GM23248 (cell line): ENCODE measurements around the gene FNDC7. TPM values are rescaled to one million over a fixed set of nuclear protein-coding genes. Genes with fewer than 3 reads are reported as not detected.

ENCODE experiments used
- DNase-seq: peaks from one replicate; pipeline ENCODE4 v3.0.0-alpha.2; 2015
- H2AFZ ChIP-seq: fragments of 200-600 bp; sonication (generic); 2 replicates; pipeline ENCODE4 v1.6.1; 2016; ENCODE audit warnings: antibody characterized with exemption
- H3F3A ChIP-seq: fragments of 200-600 bp; sonication (generic); 2 replicates; pipeline ENCODE4 v1.6.1; 2016; ENCODE audit warnings: mild to moderate bottlenecking, antibody characterized with exemption, mixed run types; ENCODE audit not compliant: insufficient read depth
- H3K27ac ChIP-seq: fragments of 200-600 bp; sonication (generic); 2 replicates; pipeline ENCODE4 v1.5.1; 2016; ENCODE audit warnings: mild to moderate bottlenecking
- H3K27me3 ChIP-seq: fragments of 200-600 bp; sonication (generic); replicated peaks from 2 replicates; pipeline ENCODE4 v1.6.1; 2016; ENCODE audit warnings: mild to moderate bottlenecking; ENCODE audit not compliant: insufficient read depth
- H3K36me3 ChIP-seq: fragments of 200-600 bp; sonication (generic); 2 replicates; pipeline ENCODE4 v1.6.1; 2016; ENCODE audit warnings: low read depth, mild to moderate bottlenecking
- H3K4me1 ChIP-seq: fragments of 200-600 bp; sonication (generic); 2 replicates; pipeline ENCODE4 v1.6.1; 2016; ENCODE audit warnings: mild to moderate bottlenecking; ENCODE audit not compliant: insufficient read depth
- H3K4me2 ChIP-seq: fragments of 200-600 bp; sonication (generic); one replicate; pipeline ENCODE4 v1.6.1; 2016; ENCODE audit warnings: mild to moderate bottlenecking; ENCODE audit not compliant: unreplicated experiment
- H3K4me3 ChIP-seq: fragments of 200-600 bp; sonication (generic); 2 replicates; pipeline ENCODE4 v1.5.1; 2016; ENCODE audit warnings: mild to moderate bottlenecking
- H3K79me2 ChIP-seq: fragments of 200-600 bp; sonication (generic); 2 replicates; pipeline ENCODE4 v1.6.1; 2016; ENCODE audit warnings: mild to moderate bottlenecking; ENCODE audit not compliant: insufficient read depth
- H3K9ac ChIP-seq: fragments of 200-600 bp; sonication (generic); 2 replicates; pipeline ENCODE4 v1.6.1; 2016; ENCODE audit warnings: mild to moderate bottlenecking
- H3K9me2 ChIP-seq: fragments of 200-600 bp; sonication (generic); 2 replicates; pipeline ENCODE4 v1.6.1; 2016; ENCODE audit warnings: mixed run types, mild to moderate bottlenecking, moderate library complexity; ENCODE audit not compliant: insufficient read depth
- H3K9me3 ChIP-seq: fragments of 200-600 bp; sonication (generic); one replicate; pipeline ENCODE4 v1.6.1; 2017; ENCODE audit warnings: low read depth
- H4K20me1 ChIP-seq: fragments of 200-600 bp; sonication (generic); 2 replicates; pipeline ENCODE4 v1.6.0; 2016; ENCODE audit not compliant: insufficient read depth
- EZH2 ChIP-seq: fragments of 200-600 bp; sonication (generic); IDR thresholded peaks from 2 replicates; pipeline ENCODE4 v1.6.1; 2018; ENCODE audit warnings: antibody characterized with exemption, mild to moderate bottlenecking; ENCODE audit not compliant: insufficient read depth, poor library complexity, severe bottlenecking
- EZH2phosphoT487 ChIP-seq: fragments of 200-600 bp; sonication (generic); IDR thresholded peaks from 2 replicates; pipeline ENCODE4 v1.6.1; 2018; ENCODE audit warnings: antibody characterized with exemption, moderate library complexity, mild to moderate bottlenecking, low read depth; ENCODE audit not compliant: insufficient read depth
- WGBS, 2 experiments: methylation state at CpG; one replicate each; pipeline ENCODE4 v1.1.6; 2015 to 2017; ENCODE audit warnings: low lambda C conversion rate in 2 of 2, low coverage in 1 of 2; ENCODE audit errors: missing lambda C conversion rate in 2 of 2; 5-methylcytosine and 5-hydroxymethylcytosine counted together
- in situ Hi-C: fragments of 300-500 bp; cut with MboI; formaldehyde crosslinking; loops from 2 replicates; pipeline ENCODE4 v1.15.0; 2020
- polyA plus RNA-seq: library from polyadenylated mRNA; unstranded; fragments of >200 nt; fragmentation: Nextera tagmentation; extraction: Ambion mirVana; gene quantifications from 2 replicates; pipeline ENCODE4 v1.2.1, GENCODE V29; 2016
- total RNA-seq: library from RNA; depleted of rRNA; stranded (reverse); fragments of >200 nt; shearing (Covaris generic); gene quantifications from 2 replicates; pipeline ENCODE4 v1.2.3, GENCODE V29; 2014

The FNDC7 gene
- total and polyA plus RNA-seq, 2 experiments from 2014 or later, result not detected

GRCh38 chr1:108734171-108734865 is 21.6 kb downstream of the FNDC7 start:
- Histone ChIP-seq H3K4me1 (no peaks in the 10 kb centered on the region), H3K9me3 (no peaks in the 10 kb centered on the region), H3K4me2 (no peak overlapping the region), H3F3A (no peaks in the 10 kb centered on the region), H3K27ac (no peak overlapping the region), H3K27me3 (no peaks in the 10 kb centered on the region), H3K36me3 (no peaks in the 10 kb centered on the region), H2AFZ (no peak overlapping the region), H3K9ac (no peak overlapping the region), H3K4me3 (no peak overlapping the region), H3K79me2 (no peaks in the 10 kb centered on the region), H4K20me1 (no peaks in the 10 kb centered on the region), H3K9me2 (no peaks in the 10 kb centered on the region)
- no peak for DNase-seq
- 74 to 87% methylated on average over 1 of the region's 1 CpG for WGBS, 2 experiments
- in situ Hi-C loops, result no loop called here
- TF ChIP-seq EZH2phosphoT487 (no peak), EZH2 (no peak)

GRCh38 chr1:108742253-108742652 is 29.5 kb downstream of the FNDC7 start:
- no peaks in the 10 kb centered on the region for H3K9me2 ChIP-seq
- H4K20me1 ChIP-seq, result no peaks in the 10 kb centered on the region
- no peak overlapping the region for H3K27ac ChIP-seq
- no peak overlapping the region for H3K4me3 ChIP-seq
- H3K9me3 ChIP-seq, result no peaks in the 10 kb centered on the region
- no peaks in the 10 kb centered on the region for H3K4me1 ChIP-seq
- H3K27me3 ChIP-seq, result no peaks in the 10 kb centered on the region
- peak overlapping the region; percentile 36; the same call in 1 of the 2 replicates for H2AFZ ChIP-seq
- TF ChIP-seq EZH2phosphoT487 (no peak), EZH2 (no peak)
- no peak overlapping the region for H3K4me2 ChIP-seq
- WGBS, 2 experiments, result 23 to 27% methylated on average over 6 of the region's 6 CpGs
- no peaks in the 10 kb centered on the region for H3K79me2 ChIP-seq
- H3K36me3 ChIP-seq, result no peaks in the 10 kb centered on the region
- DNase-seq, result no peak
- no peak overlapping the region for H3K9ac ChIP-seq
- peaks cover 3% of the 10 kb centered on the region; the same call in 1 of the 2 replicates for H3F3A ChIP-seq
- in situ Hi-C loops, result no loop called here

- in situ Hi-C loops, result no loop called here
- Histone ChIP-seq H4K20me1 (no peaks in the 10 kb centered on the region), H3K27ac (peak overlapping the region; percentile 99; the same call in 1 of the 2 replicates), H3K9ac (no peak overlapping the region), H3K36me3 (no peaks in the 10 kb centered on the region), H3K4me2 (no peak overlapping the region), H3K9me3 (no peaks in the 10 kb centered on the region), H3K79me2 (peaks cover 37% of the 10 kb centered on the region), H3K4me3 (no peak overlapping the region), H2AFZ (peak overlapping the region; percentile 83), H3K27me3 (no peaks in the 10 kb centered on the region), H3K4me1 (peaks cover 15% of the 10 kb centered on the region), H3F3A (peaks cover 11% of the 10 kb centered on the region), H3K9me2 (no peaks in the 10 kb centered on the region)
- no peak for DNase-seq
- no peak for TF ChIP-seq EZH2phosphoT487
- 5 to 11% methylated on average over 3 of the region's 3 CpGs for WGBS, 2 experiments
Measured at GRCh38 chr1:108745980-108746381, 33.3 kb downstream of the FNDC7 start.

- in situ Hi-C loops, result no loop called here
- Histone ChIP-seq H4K20me1 (no peaks in the 10 kb centered on the region), H3K4me3 (peak within 1 kb of the TSS; percentile 97), H3K27me3 (no peaks in the 10 kb centered on the region), H3K27ac (peak within 1 kb of the TSS; percentile 99), H3K79me2 (peaks cover 43% of the 10 kb centered on the region), H3K9me3 (no peaks in the 10 kb centered on the region), H3F3A (peaks cover 11% of the 10 kb centered on the region), H2AFZ (peak within 1 kb of the TSS; percentile 86), H3K4me1 (peaks cover 15% of the 10 kb centered on the region), H3K4me2 (peak within 1 kb of the TSS; percentile 97), H3K9ac (peak within 1 kb of the TSS; percentile 98), H3K9me2 (no peaks in the 10 kb centered on the region), H3K36me3 (no peaks in the 10 kb centered on the region)
- 1 to 2% methylated on average over 54 to 67 of the region's 75 CpGs for WGBS, 2 experiments
- DNase-seq, result peak; percentile 100
- no peak for TF ChIP-seq EZH2phosphoT487
- TF ChIP-seq EZH2, result no peak
Measured at GRCh38 chr1:108746382-108747170, 33.9 kb downstream of the FNDC7 start, which contains the start of gene STXBP3. STXBP3 (plus strand) TSS chr1:108746674; CDS start chr1:108746738, 64 bp downstream.
